NCI-H1105 (cell line): ENCODE measurements around the gene ATP10A.
"Not testable (repeated sequence)": the region's sequence is repeated elsewhere in the genome, so short reads cannot be mapped to it uniquely, and the experiment has no call there.

ENCODE experiments used
- DNase-seq: peaks from one replicate; lab custom pipeline; 2025; lab: John Stamatoyannopoulos, UW

The ATP10A gene

GRCh38 chr15:25856059-25856458, 7.1 kb downstream of the ATP10A start:
- DNase-seq, result not testable (repeated sequence)

GRCh38 chr15:25852661-25853524, 10.2 kb downstream of the ATP10A start:
- no peak for DNase-seq

- no peak for DNase-seq
Observed at GRCh38 chr15:25852027-25852426, 11.1 kb downstream of the ATP10A start.

- no peak for DNase-seq
Observed at GRCh38 chr15:25850154-25851111, 12.7 kb downstream of the ATP10A start.

- no peak for DNase-seq
Observed at GRCh38 chr15:25849157-25849921, 13.8 kb downstream of the ATP10A start.

- no peak for DNase-seq
Observed at GRCh38 chr15:25848784-25849156, 14.4 kb downstream of the ATP10A start.

- DNase-seq, result no peak
Observed at GRCh38 chr15:25848325-25848724, 14.8 kb downstream of the ATP10A start.

- no peak for DNase-seq
Observed at GRCh38 chr15:25847051-25847450, 16.1 kb downstream of the ATP10A start.

- no peak for DNase-seq
Observed at GRCh38 chr15:25846377-25846776, 16.8 kb downstream of the ATP10A start.

- no peak for DNase-seq
Observed at GRCh38 chr15:25844981-25845680, 18.0 kb downstream of the ATP10A start.

- no peak for DNase-seq
Observed at GRCh38 chr15:25844542-25844941, 18.6 kb downstream of the ATP10A start.

GRCh38 chr15:25844076-25844475, 19.1 kb downstream of the ATP10A start:
- DNase-seq, result no peak

GRCh38 chr15:25839638-25840156, 23.4 kb downstream of the ATP10A start:
- no peak for DNase-seq

GRCh38 chr15:25838871-25839195, 24.3 kb downstream of the ATP10A start:
- DNase-seq, result no peak

- no peak for DNase-seq
Observed at GRCh38 chr15:25838191-25838870, 24.8 kb downstream of the ATP10A start.

GRCh38 chr15:25832158-25832557, 31.0 kb downstream of the ATP10A start:
- DNase-seq, result no peak

GRCh38 chr15:25830844-25831451, 32.2 kb downstream of the ATP10A start:
- DNase-seq, result no peak

GRCh38 chr15:25829073-25829472, 34.1 kb downstream of the ATP10A start:
- no peak for DNase-seq

- DNase-seq, result no peak
Observed at GRCh38 chr15:25825207-25825606, 37.9 kb downstream of the ATP10A start.

GRCh38 chr15:25824618-25825017, 38.5 kb downstream of the ATP10A start:
- no peak for DNase-seq
